Panc1 (cell line): ENCODE data around the gene SSX3.
"Not testable (repeated sequence)": the region's sequence is repeated elsewhere in the genome, so short reads cannot be mapped to it uniquely, and the experiment has no call there.

ENCODE experiments used
- POLR2AphosphoS5 ChIP-seq: IDR thresholded peaks from 2 replicates; pipeline ENCODE4 v1.6.1; 2012; ENCODE audit warnings: mild to moderate bottlenecking, low read depth, low read length, moderate library complexity
- TCF7L2 ChIP-seq: IDR thresholded peaks from 2 replicates; pipeline ENCODE4 v1.6.1; 2011; ENCODE audit warnings: mild to moderate bottlenecking, low read depth, low read length, inconsistent platforms
- TF ChIP-seq, protein P1 (sequence below): fragments of 450-650 bp; IDR thresholded peaks from 2 replicates; pipeline ENCODE4 v1.5.1; 2017; ENCODE audit warnings: mild to moderate bottlenecking
- TF ChIP-seq, protein P2 (sequence below), 2 experiments: IDR thresholded peaks; 2 replicates each; pipeline ENCODE4 v1.6.1; 2011 to 2012; ENCODE audit warnings: low read depth in 2 of 2, control low read depth in 1 of 2, low read length in 1 of 2, mild to moderate bottlenecking in 1 of 2, moderate library complexity in 1 of 2; ENCODE audit not compliant: insufficient read depth in 1 of 2

DNA sequence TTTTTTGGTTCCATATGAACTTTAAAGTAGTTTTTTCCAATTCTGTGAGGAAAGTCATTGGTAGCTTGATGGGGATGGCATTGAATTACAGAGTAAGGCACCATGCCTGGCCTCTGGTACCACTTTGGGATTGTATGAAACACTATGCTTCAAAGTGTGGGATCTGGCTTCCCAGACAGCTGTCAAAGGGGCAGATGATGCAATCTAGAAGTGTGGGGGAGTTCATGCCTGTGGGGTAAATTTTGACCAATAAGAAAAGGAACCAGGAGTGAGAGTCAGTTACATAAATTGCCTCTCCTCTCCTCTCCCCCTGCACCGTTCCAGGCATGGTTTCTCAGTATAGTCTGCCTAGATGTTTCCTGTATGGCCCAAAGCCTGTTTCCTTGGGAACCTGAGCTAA, 41.3 kb upstream of the SSX3 start:
- not testable (repeated sequence) for TF ChIP-seq POLR2AphosphoS5, TCF7L2
- TF ChIP-seq, protein P1, sequence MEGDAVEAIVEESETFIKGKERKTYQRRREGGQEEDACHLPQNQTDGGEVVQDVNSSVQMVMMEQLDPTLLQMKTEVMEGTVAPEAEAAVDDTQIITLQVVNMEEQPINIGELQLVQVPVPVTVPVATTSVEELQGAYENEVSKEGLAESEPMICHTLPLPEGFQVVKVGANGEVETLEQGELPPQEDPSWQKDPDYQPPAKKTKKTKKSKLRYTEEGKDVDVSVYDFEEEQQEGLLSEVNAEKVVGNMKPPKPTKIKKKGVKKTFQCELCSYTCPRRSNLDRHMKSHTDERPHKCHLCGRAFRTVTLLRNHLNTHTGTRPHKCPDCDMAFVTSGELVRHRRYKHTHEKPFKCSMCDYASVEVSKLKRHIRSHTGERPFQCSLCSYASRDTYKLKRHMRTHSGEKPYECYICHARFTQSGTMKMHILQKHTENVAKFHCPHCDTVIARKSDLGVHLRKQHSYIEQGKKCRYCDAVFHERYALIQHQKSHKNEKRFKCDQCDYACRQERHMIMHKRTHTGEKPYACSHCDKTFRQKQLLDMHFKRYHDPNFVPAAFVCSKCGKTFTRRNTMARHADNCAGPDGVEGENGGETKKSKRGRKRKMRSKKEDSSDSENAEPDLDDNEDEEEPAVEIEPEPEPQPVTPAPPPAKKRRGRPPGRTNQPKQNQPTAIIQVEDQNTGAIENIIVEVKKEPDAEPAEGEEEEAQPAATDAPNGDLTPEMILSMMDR, result not testable (repeated sequence)
- TF ChIP-seq, protein P2, sequence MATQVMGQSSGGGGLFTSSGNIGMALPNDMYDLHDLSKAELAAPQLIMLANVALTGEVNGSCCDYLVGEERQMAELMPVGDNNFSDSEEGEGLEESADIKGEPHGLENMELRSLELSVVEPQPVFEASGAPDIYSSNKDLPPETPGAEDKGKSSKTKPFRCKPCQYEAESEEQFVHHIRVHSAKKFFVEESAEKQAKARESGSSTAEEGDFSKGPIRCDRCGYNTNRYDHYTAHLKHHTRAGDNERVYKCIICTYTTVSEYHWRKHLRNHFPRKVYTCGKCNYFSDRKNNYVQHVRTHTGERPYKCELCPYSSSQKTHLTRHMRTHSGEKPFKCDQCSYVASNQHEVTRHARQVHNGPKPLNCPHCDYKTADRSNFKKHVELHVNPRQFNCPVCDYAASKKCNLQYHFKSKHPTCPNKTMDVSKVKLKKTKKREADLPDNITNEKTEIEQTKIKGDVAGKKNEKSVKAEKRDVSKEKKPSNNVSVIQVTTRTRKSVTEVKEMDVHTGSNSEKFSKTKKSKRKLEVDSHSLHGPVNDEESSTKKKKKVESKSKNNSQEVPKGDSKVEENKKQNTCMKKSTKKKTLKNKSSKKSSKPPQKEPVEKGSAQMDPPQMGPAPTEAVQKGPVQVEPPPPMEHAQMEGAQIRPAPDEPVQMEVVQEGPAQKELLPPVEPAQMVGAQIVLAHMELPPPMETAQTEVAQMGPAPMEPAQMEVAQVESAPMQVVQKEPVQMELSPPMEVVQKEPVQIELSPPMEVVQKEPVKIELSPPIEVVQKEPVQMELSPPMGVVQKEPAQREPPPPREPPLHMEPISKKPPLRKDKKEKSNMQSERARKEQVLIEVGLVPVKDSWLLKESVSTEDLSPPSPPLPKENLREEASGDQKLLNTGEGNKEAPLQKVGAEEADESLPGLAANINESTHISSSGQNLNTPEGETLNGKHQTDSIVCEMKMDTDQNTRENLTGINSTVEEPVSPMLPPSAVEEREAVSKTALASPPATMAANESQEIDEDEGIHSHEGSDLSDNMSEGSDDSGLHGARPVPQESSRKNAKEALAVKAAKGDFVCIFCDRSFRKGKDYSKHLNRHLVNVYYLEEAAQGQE (IDR thresholded peaks at IDR 0.05; ENCODE audit: insufficient read depth in 1 of 2, low read depth in 2 of 2, low read length in 1 of 2), result not testable (repeated sequence)
